ENCODE results near the gene ZGPAT. TPM values are rescaled to one million over a fixed set of nuclear protein-coding genes. Genes with fewer than 3 reads are reported as not detected.

Gene ZGPAT
- total and polyA plus RNA-seq, 2 of the 8 experiments (the other 6 are each of a cell fraction or from before 2014, with no cell fraction given) = 14.5 to 21.4 TPM

GRCh38 chr20:63745424-63745805 is 37.6 kb downstream of the ZGPAT start:
- H2BK15ac ChIP-seq (ENCODE audit: low read length) = no peak overlapping the region
- CTCF ChIA-PET (ENCODE audit: partially characterized antibody) = interaction anchor here (1.2 kb wide), 1 partner anchor 30 kb away, joined by 3 read pairs; no protein-coding TSS in a partner anchor

More at GRCh38 chr20:63745424-63745805, 37.6 kb downstream of the ZGPAT start:
- no peak overlapping the region for H3K56ac ChIP-seq (replicated peaks; ENCODE audit: insufficient read length, low read depth, low read length)
- H4K91ac ChIP-seq (replicated peaks; ENCODE audit: insufficient read length, low read length) = no peak overlapping the region
- H3K4ac ChIP-seq (replicated peaks; ENCODE audit: insufficient read length, low read depth, low read length) = no peak overlapping the region
- H3K36me3 ChIP-seq (ENCODE audit: control insufficient read depth in 2 of 4, insufficient read depth in 4 of 4, low read length in 3 of 4) = peaks cover 0 to 12% (median 6%) of the 10 kb centered on the region in 4 experiments; a peak in 4 of 8 replicates
- H4K20me1 ChIP-seq (replicated peaks in 1 of 2; ENCODE audit: control insufficient read depth in 1 of 2, insufficient read depth in 2 of 2, low read length in 2 of 2) = peaks cover 0 to 3% of the 10 kb centered on the region in 2 experiments
- H4K5ac ChIP-seq (ENCODE audit: insufficient read length, low read depth, low read length) = no peak overlapping the region
- no peak overlapping the region for H3K27ac ChIP-seq (ENCODE audit: low read depth, low read length)
- no peak overlapping the region for H3K4me3 ChIP-seq (ENCODE audit: extremely low read depth in 1 of 4, insufficient read depth in 2 of 4, low read depth in 3 of 4, low read length in 4 of 4)
- DNase-seq (ENCODE audit: low read depth in 1 of 2, low spot score in 2 of 2) (no peak), FAIRE-seq (no peak)
- no peak overlapping the region for H3K4me2 ChIP-seq (ENCODE audit: insufficient read depth in 1 of 2, low read depth in 2 of 2, low read length in 2 of 2)
- H4K8ac ChIP-seq (ENCODE audit: extremely low read depth, insufficient read depth, low read length) = no peak overlapping the region; the same call in 1 of the 2 replicates
- TF ChIP-seq HDAC2 (IDR thresholded peaks at IDR 0.05; ENCODE audit: borderline replicate concordance in 1 of 2, low read depth in 2 of 2, low read length in 2 of 2) (no peak), MAFK (IDR thresholded peaks at IDR 0.05; ENCODE audit: low read depth, low read length) (no peak), GABPA (IDR thresholded peaks at IDR 0.05; ENCODE audit: borderline replicate concordance, insufficient read depth, low read length) (no peak), TCF12 (IDR thresholded peaks at IDR 0.05; ENCODE audit: low read depth, low read length) (no peak), KDM5A (IDR thresholded peaks at IDR 0.05; ENCODE audit: low read length) (no peak), EGR1 (IDR thresholded peaks at IDR 0.05; ENCODE audit: borderline replicate concordance, low read depth, low read length) (no peak), RFX5 (IDR thresholded peaks at IDR 0.05; ENCODE audit: borderline replicate concordance, low read depth, low read length) (no peak), SP2 (IDR thresholded peaks at IDR 0.05; ENCODE audit: low read length) (no peak), CBX8 (IDR thresholded peaks at IDR 0.05; ENCODE audit: borderline replicate concordance, low read depth, low read length) (no peak), RNF2 (IDR thresholded peaks at IDR 0.05; ENCODE audit: borderline replicate concordance, low read depth, low read length, missing control alignments, poor library complexity, severe bottlenecking) (no peak), CHD1 (IDR thresholded peaks at IDR 0.05; ENCODE audit: low read depth, low read length) (no peak), TAF7 (optimal IDR thresholded peaks at IDR 0.05; ENCODE audit: borderline replicate concordance, low read depth, low read length) (no peak), RBBP5 (IDR thresholded peaks at IDR 0.05; ENCODE audit: borderline replicate concordance, low read depth, low read length) (no peak), SIX5 (IDR thresholded peaks at IDR 0.05; ENCODE audit: low read depth, low read length) (no peak)
- H3K79me1 ChIP-seq (ENCODE audit: low read depth, low read length) = no peaks in the 10 kb centered on the region; the same call in 1 of the 2 replicates
- POLR2A ChIA-PET (ENCODE audit: partially characterized antibody) = interaction anchor here (1.3 kb wide), 1 partner anchor 9 kb away, joined by 4 read pairs; the partner anchor contains the start of gene LIME1
- H2BK5ac ChIP-seq (ENCODE audit: low read depth, low read length) = no peak overlapping the region
- H3K23ac ChIP-seq (ENCODE audit: insufficient read length) = no peak overlapping the region
- no peak overlapping the region for H3K9ac ChIP-seq (replicated peaks in 1 of 4; ENCODE audit: extremely low read depth in 1 of 4, low read depth in 3 of 4, low read length in 3 of 4)
- H2BK20ac ChIP-seq (ENCODE audit: low read length) = no peak overlapping the region
- no peak overlapping the region for H2AK5ac ChIP-seq (ENCODE audit: low read depth, low read length)
- no peaks in the 10 kb centered on the region for H3K79me2 ChIP-seq (ENCODE audit: control insufficient read depth in 1 of 2, insufficient read depth in 2 of 2, low read length in 2 of 2)
- no peak overlapping the region for H2BK12ac ChIP-seq (ENCODE audit: low read depth, low read length)
- no peak overlapping the region for H2AFZ ChIP-seq (ENCODE audit: low read length)
- H3K14ac ChIP-seq (ENCODE audit: insufficient read length) = no peak overlapping the region
- H3K4me1 ChIP-seq (replicated peaks in 1 of 4; ENCODE audit: control insufficient read depth in 3 of 4, insufficient read depth in 4 of 4, low read length in 3 of 4) = peaks cover 0 to 8% (median 7%) of the 10 kb centered on the region in 4 experiments; a peak in 5 of 7 replicates
- no peak overlapping the region for H2BK120ac ChIP-seq (replicated peaks; ENCODE audit: low read depth, low read length)
- H3K18ac ChIP-seq (ENCODE audit: extremely low read depth, low read length) = no peak overlapping the region
- no peaks in the 10 kb centered on the region for H3K27me3 ChIP-seq (replicated peaks in 1 of 4; ENCODE audit: control insufficient read depth in 3 of 4, extremely low read depth in 1 of 4, insufficient read depth in 3 of 4, low read length in 3 of 4)
- no peaks in the 10 kb centered on the region for H3K9me3 ChIP-seq (ENCODE audit: insufficient read depth in 2 of 2, low read depth in 1 of 2, low read length in 1 of 2)
- peaks cover 4% of the 10 kb centered on the region; the same call in 1 of the 2 replicates for H3K23me2 ChIP-seq (ENCODE audit: low read depth, low read length)
- 89% methylated on average over 15 of the region's 15 CpGs; no CpG with 5 or more reads in 1 of the 2 experiments for WGBS, 2 experiments (ENCODE audit: extremely low coverage in 1 of 2, insufficient coverage in 1 of 2, insufficient read length in 1 of 2, insufficient replicate concordance in 2 of 2, low coverage in 1 of 2, low lambda C conversion rate in 2 of 2, missing lambda C conversion rate in 1 of 2)

Data from H1 (cell line).